HCT116 (cell line): Measurements from ENCODE around the gene NHSL2. TPM values are rescaled to one million over a fixed set of nuclear protein-coding genes. Genes with fewer than 3 reads are reported as not detected.

Experiments
- ATAC-seq: fragments of 200-7000 bp; cut with Tn5 transposase; 2 replicates; pipeline ENCODE4 v1.9.1; 2020; ENCODE audit warnings: mild to moderate bottlenecking, moderate library complexity
- BruUV-seq: library from RNA; stranded (reverse); fragments of 400-500 nt; replicated peaks from 2 replicates; lab custom pipeline; 2021; lab: Mats Ljungman, UMichigan
- CTCF ChIA-PET: fragments of 300-600 bp; sonication (Branson Sonifier 250); formaldehyde crosslinking; loops from one replicate; lab custom pipeline; 2021; ENCODE audit warnings: antibody characterized with exemption; lab: Charles Lee
- POLR2A ChIA-PET: fragments of 300-600, 350-600 bp; sonication (Branson Sonifier 250); formaldehyde crosslinking; loops from one replicate; lab custom pipeline; 2021; ENCODE audit warnings: antibody characterized with exemption; lab: Charles Lee
- RAD21 ChIA-PET, 2 experiments: fragments of 300-600 bp; sonication (Branson Sonifier 250); formaldehyde crosslinking; loops; one replicate each; lab custom pipeline; 2023; ENCODE audit warnings: low total read pairs in 2 of 2; ENCODE audit not compliant: uncharacterized antibody in 2 of 2, unreplicated experiment in 2 of 2, low non-redundant PET in 1 of 2; lab: Charles Lee
- DNase-seq: peaks from one replicate; pipeline ENCODE4 v3.0.0-alpha.2; 2010; ENCODE audit warnings: low read depth, low spot score
- H2AFZ ChIP-seq: fragments of 200-600 bp; shearing (Covaris generic), sonication (generic); 2 replicates; pipeline ENCODE4 v1.6.1; 2017; ENCODE audit warnings: low read depth, mixed run types, mixed read lengths, antibody characterized with exemption, low read length; ENCODE audit not compliant: poor library complexity, severe bottlenecking
- H3K27ac ChIP-seq: 2 replicates; pipeline ENCODE4 v1.5.1; 2012; ENCODE audit warnings: low read depth, low read length
- H3K27me3 ChIP-seq: fragments of 200-600 bp; sonication (generic); 2 replicates; pipeline ENCODE4 v1.6.1; 2016; ENCODE audit warnings: mixed run types, low read length, mixed read lengths; ENCODE audit not compliant: insufficient read depth
- H3K36me3 ChIP-seq, 2 experiments: fragments of 200-500 bp in 1 of 2; fragments of 200-600 bp in 1 of 2; sonication (Bioruptor generic) in 1 of 2; sonication (generic) in 1 of 2; 2 replicates each; pipeline versions ENCODE4 v1.5.1 to v1.6.1; 2014 to 2016; ENCODE audit warnings: low read length in 2 of 2, inconsistent platforms in 1 of 2, mixed read lengths in 1 of 2, mixed run types in 1 of 2; ENCODE audit not compliant: insufficient read depth in 2 of 2, control insufficient read depth in 1 of 2
- H3K4me1 ChIP-seq, 2 experiments: fragments of 200-600 bp in 1 of 2; sonication (generic) in 1 of 2; 2 replicates each; pipeline versions ENCODE4 v1.5.1 to v1.6.1; 2012 to 2017; ENCODE audit warnings: low read length in 2 of 2, inconsistent platforms in 1 of 2, mild to moderate bottlenecking in 1 of 2, mixed read lengths in 1 of 2, mixed run types in 1 of 2, moderate library complexity in 1 of 2; ENCODE audit not compliant: insufficient read depth in 2 of 2, control insufficient read depth in 1 of 2
- H3K4me2 ChIP-seq: fragments of 200-600 bp; sonication (generic); 2 replicates; pipeline ENCODE4 v1.6.1; 2017; ENCODE audit warnings: mixed run types, low read length, mixed read lengths
- H3K4me3 ChIP-seq, 2 experiments: fragments of 200-600 bp in 1 of 2; sonication (generic) in 1 of 2; replicated peaks in 1 of 2; 2 replicates each; pipeline ENCODE4 v1.5.1; 2011 to 2016; ENCODE audit warnings: low read length in 2 of 2, control low read depth in 1 of 2, low read depth in 1 of 2, mild to moderate bottlenecking in 1 of 2, mixed read lengths in 1 of 2, mixed run types in 1 of 2
- H3K79me2 ChIP-seq: fragments of 200-600 bp; sonication (generic); 2 replicates; pipeline ENCODE4 v1.6.1; 2017; ENCODE audit warnings: mild to moderate bottlenecking, mixed run types, low read length, moderate library complexity, mixed read lengths; ENCODE audit not compliant: insufficient read depth
- H3K9ac ChIP-seq: fragments of 200-600 bp; sonication (generic); 2 replicates; pipeline ENCODE4 v1.6.1; 2016; ENCODE audit warnings: low read length, mixed read lengths
- H3K9me2 ChIP-seq: fragments of 200-600 bp; sonication (generic), shearing (Covaris generic); 2 replicates; pipeline ENCODE4 v1.6.1; 2017; ENCODE audit warnings: mixed run types, mild to moderate bottlenecking, moderate library complexity; ENCODE audit not compliant: insufficient read depth
- H3K9me3 ChIP-seq, 2 experiments: fragments of 200-500 bp in 1 of 2; fragments of 200-600 bp in 1 of 2; sonication (Bioruptor generic) in 1 of 2; sonication (generic) in 1 of 2; 2 replicates each; pipeline ENCODE4 v1.6.1; 2014 to 2017; ENCODE audit warnings: low read length in 2 of 2, mixed read lengths in 2 of 2, inconsistent platforms in 1 of 2, low read depth in 1 of 2, mild to moderate bottlenecking in 1 of 2, mixed run types in 1 of 2, moderate library complexity in 1 of 2; ENCODE audit not compliant: control insufficient read depth in 1 of 2, insufficient read depth in 1 of 2
- H4K20me1 ChIP-seq: fragments of 200-600 bp; sonication (generic), shearing (Covaris generic); 2 replicates; pipeline ENCODE4 v1.6.1; 2017; ENCODE audit warnings: mixed run types, mild to moderate bottlenecking, moderate library complexity; ENCODE audit not compliant: insufficient read depth
- ATF3 ChIP-seq: IDR thresholded peaks from 2 replicates; pipeline ENCODE4 v1.6.1; 2012
- CBX3 ChIP-seq: IDR thresholded peaks from 2 replicates; pipeline ENCODE4 v1.6.1; 2012; ENCODE audit warnings: low read depth
- CEBPB ChIP-seq: IDR thresholded peaks from 2 replicates; pipeline ENCODE4 v1.6.1; 2012; ENCODE audit warnings: low read depth
- CTCF ChIP-seq, 3 experiments: fragments of 200-600 bp in 1 of 3; sonication (generic) in 1 of 3; IDR thresholded peaks in 2 of 3; conservative IDR thresholded peaks in 1 of 3; 2 replicates each; pipeline ENCODE4 v1.5.1; 2012 to 2017; ENCODE audit warnings: low read depth in 2 of 3, low read length in 2 of 3, antibody characterized with exemption in 1 of 3, borderline replicate concordance in 1 of 3, control low read depth in 1 of 3, mild to moderate bottlenecking in 1 of 3, mixed read lengths in 1 of 3, mixed run types in 1 of 3, moderate library complexity in 1 of 3; ENCODE audit not compliant: insufficient read depth in 1 of 3
- EGR1 ChIP-seq: IDR thresholded peaks from 2 replicates; pipeline ENCODE4 v1.6.1; 2012; ENCODE audit warnings: low read depth
- ELF1 ChIP-seq: IDR thresholded peaks from 2 replicates; pipeline ENCODE4 v1.6.1; 2012; ENCODE audit warnings: low read depth, borderline replicate concordance
- FOSL1 ChIP-seq: IDR thresholded peaks from 2 replicates; pipeline ENCODE4 v1.6.1; 2012; ENCODE audit warnings: low read depth
- JUND ChIP-seq: IDR thresholded peaks from 2 replicates; pipeline ENCODE4 v1.6.1; 2012
- MAX ChIP-seq: IDR thresholded peaks from 2 replicates; pipeline ENCODE4 v1.6.1; 2012
- POLR2A ChIP-seq: IDR thresholded peaks from 2 replicates; pipeline ENCODE4 v1.7.0; 2011; ENCODE audit warnings: borderline replicate concordance; ENCODE audit not compliant: insufficient read depth, insufficient read length; ENCODE audit errors: extremely low read depth
- POLR2AphosphoS5 ChIP-seq: IDR thresholded peaks from 2 replicates; pipeline ENCODE4 v1.6.1; 2011; ENCODE audit warnings: mild to moderate bottlenecking, low read depth, low read length, moderate library complexity
- RAD21 ChIP-seq: IDR thresholded peaks from 2 replicates; pipeline ENCODE4 v1.6.1; 2012; ENCODE audit warnings: low read depth, mild to moderate bottlenecking
- REST ChIP-seq: IDR thresholded peaks from 2 replicates; pipeline ENCODE4 v1.6.1; 2012; ENCODE audit warnings: low read depth
- SIN3A ChIP-seq: IDR thresholded peaks from 2 replicates; pipeline ENCODE4 v1.6.1; 2012; ENCODE audit warnings: low read depth
- SP1 ChIP-seq: IDR thresholded peaks from 2 replicates; pipeline ENCODE4 v1.6.1; 2012; ENCODE audit warnings: low read depth
- SRF ChIP-seq: IDR thresholded peaks from 2 replicates; pipeline ENCODE4 v1.6.1; 2012; ENCODE audit warnings: low read depth
- TCF7L2 ChIP-seq: IDR thresholded peaks from 2 replicates; pipeline ENCODE4 v1.7.0; 2011; ENCODE audit warnings: borderline replicate concordance, inconsistent platforms; ENCODE audit not compliant: insufficient read depth, insufficient read length; ENCODE audit errors: extremely low read depth
- YY1 ChIP-seq: IDR thresholded peaks from 2 replicates; pipeline ENCODE4 v1.6.1; 2011; ENCODE audit warnings: low read length, low read depth, moderate library complexity, mild to moderate bottlenecking; ENCODE audit not compliant: insufficient replicate concordance; ENCODE audit errors: extremely low read depth
- ZFX ChIP-seq: fragments of 450-650 bp; IDR thresholded peaks from 2 replicates; pipeline ENCODE4 v1.6.1; 2017
- ZNF274 ChIP-seq: fragments of 200-500 bp; sonication (Bioruptor generic); IDR thresholded peaks from 2 replicates; pipeline ENCODE4 v1.6.1; 2014; ENCODE audit warnings: mild to moderate bottlenecking, low read depth, low read length, inconsistent platforms
- intact Hi-C: fragments of 100-400 bp; cut with micrococcal nuclease; formaldehyde crosslinking; loops from 2 replicates; pipeline ENCODE4 v1.10.0; 2022
- total RNA-seq: library from RNA; stranded (reverse); gene quantifications from one replicate; pipeline ENCODE4 v1.2.1, GENCODE V29; 2021; ENCODE audit not compliant: unreplicated experiment

The NHSL2 gene
- total RNA-seq, 1 experiment from 2014 or later = 0.22 TPM

- Histone ChIP-seq H3K27ac (no peak overlapping the region), H3K9me2 (no peaks in the 10 kb centered on the region), H3K36me3 (no peaks in the 10 kb centered on the region), H4K20me1 (no peaks in the 10 kb centered on the region), H3K79me2 (no peaks in the 10 kb centered on the region), H3K4me2 (no peak overlapping the region), H3K4me3 (no peak overlapping the region), H3K9ac (no peak overlapping the region), H3K27me3 (no peaks in the 10 kb centered on the region), H3K9me3 (no peaks in the 10 kb centered on the region), H2AFZ (no peak overlapping the region), H3K4me1 (no peaks in the 10 kb centered on the region)
- TF ChIP-seq YY1 = no peak
- no peak for TF ChIP-seq SP1
- TF ChIP-seq SRF = no peak
- no peak for TF ChIP-seq POLR2AphosphoS5
- no peak for TF ChIP-seq CBX3
- no peak for TF ChIP-seq REST
- no peak for TF ChIP-seq MAX
- TF ChIP-seq ZFX = no peak
- TF ChIP-seq ELF1 = no peak
- no peak for TF ChIP-seq POLR2A
- no peak for TF ChIP-seq RAD21
- no peak for TF ChIP-seq CTCF (IDR thresholded peaks at IDR 0.05 in 2 of 3, conservative IDR thresholded peaks at IDR 0.05 in 1 of 3; ENCODE audit: borderline replicate concordance in 1 of 3, insufficient read depth in 1 of 3, low read depth in 2 of 3, low read length in 2 of 3)
- no peak for TF ChIP-seq EGR1
- TF ChIP-seq ZNF274 = no peak
- no peak for TF ChIP-seq ATF3
- no peak for TF ChIP-seq FOSL1
- no peak for TF ChIP-seq TCF7L2
- no peak for TF ChIP-seq JUND
- TF ChIP-seq CEBPB = no peak
- no peak for TF ChIP-seq SIN3A
- DNase-seq (no peak), ATAC-seq (no peak)
- RAD21 ChIA-PET = no interaction called here
- BruUV-seq = no TSS peak
- POLR2A ChIA-PET = no interaction called here
- CTCF ChIA-PET = no interaction called here
- intact Hi-C loops = no loop called here
These were observed 178.6 kb downstream of the NHSL2 start for GRCh38 chrX:72089254-72089653.
